Left lung (tissue), 10 donors: Measurements from ENCODE around the gene GAS6. TPM values are rescaled to one million over a fixed set of nuclear protein-coding genes. Genes with fewer than 3 reads are reported as not detected.
A peak's percentile ranks its signal among the peaks of the same experiment; 100 is the strongest.

Source experiments
- ATAC-seq: fragments of 200-7000 bp; cut with Tn5 transposase; one replicate; pipeline ENCODE4 v1.9.1; 2020; ENCODE audit warnings: moderate library complexity
- DNase-seq, 4 donors: peaks; one replicate each; pipeline ENCODE4 v3.0.0-alpha.2; 2013 to 2020
- H3K27ac ChIP-seq, 2 donors: fragments of 200-600 bp; sonication (generic) in 1 of 2; one replicate each; pipeline versions ENCODE4 v1.5.0 to v1.8.0; 2020 to 2021
- H3K27me3 ChIP-seq, 2 donors: fragments of 200-600 bp; sonication (generic) in 1 of 2; one replicate each; pipeline versions ENCODE4 v1.5.0 to v1.8.0; 2020 to 2021
- H3K36me3 ChIP-seq, 2 donors: fragments of 200-600 bp; sonication (generic) in 1 of 2; one replicate each; pipeline versions ENCODE4 v1.5.0 to v1.8.0; 2020 to 2021
- H3K4me1 ChIP-seq, 2 donors: fragments of 200-600 bp; one replicate each; pipeline ENCODE4 v1.8.0; 2021
- H3K4me3 ChIP-seq, 2 donors: fragments of 200-600 bp; sonication (generic) in 1 of 2; one replicate each; pipeline versions ENCODE4 v1.5.0 to v1.8.0; 2020 to 2021; ENCODE audit warnings: mild to moderate bottlenecking in 1 of 2
- H3K9me3 ChIP-seq, 2 donors: fragments of 200-600 bp; sonication (generic) in 1 of 2; one replicate each; pipeline versions ENCODE4 v1.5.0 to v1.8.0; 2020 to 2021
- intact Hi-C, 2 donors: fragments of 100-400 bp; cut with DNase I; formaldehyde crosslinking; loops; one replicate each; pipeline versions ENCODE4 v1.11.2 to v1.14.2; 2022
- polyA plus RNA-seq, 6 donors: library from polyadenylated mRNA; unstranded; fragments of 120-200 nt; gene quantifications; one replicate each; pipeline ENCODE4 v1.2.1, GENCODE V29; 2013; ENCODE audit not compliant: insufficient read length in 6 of 6
- total RNA-seq, 2 donors: library from RNA; stranded (reverse); fragmentation: NEBNext Ultra II Directional; extraction: Animal tissue kit (Norgen Biotek cat#: 25700); gene quantifications; one replicate each; pipeline ENCODE4 v1.2.1, GENCODE V29; 2021
- TF ChIP-seq, protein P1 (sequence below), 2 donors: fragments of 200-600 bp; sonication (generic) in 1 of 2; IDR thresholded peaks; one replicate each; pipeline versions ENCODE4 v1.5.0 to v1.8.0; 2021; ENCODE audit warnings: antibody characterized with exemption in 2 of 2
- donor health status: DM: no; HTN: yes; CAD: no.
- donor health status: DM: no; HTN: no; CAD: no.

Gene GAS6
- total and polyA plus RNA-seq, 8 donors: 24.8 to 169 (median 33.5) TPM

DNA sequence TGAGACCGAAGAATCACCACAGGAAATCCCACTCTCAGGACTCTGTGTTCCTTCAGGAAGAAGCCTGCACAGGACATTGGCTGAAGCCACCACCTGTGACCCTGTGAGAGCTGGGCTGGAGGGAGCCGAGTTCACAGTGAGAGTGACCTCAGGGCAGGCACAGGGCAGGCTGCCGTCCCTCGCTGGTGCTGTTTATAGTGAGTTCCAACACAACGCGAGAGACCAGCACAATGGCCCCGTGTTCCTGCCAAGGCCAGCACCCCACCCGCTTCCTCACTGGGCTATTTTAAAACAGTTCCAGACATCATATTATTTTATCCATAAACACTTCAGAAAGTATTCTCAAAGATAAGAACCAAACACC, 18.4 kb upstream of the GAS6 start:
- ATAC-seq: peak; percentile 64
- intact Hi-C loops: no loop called here

DNA sequence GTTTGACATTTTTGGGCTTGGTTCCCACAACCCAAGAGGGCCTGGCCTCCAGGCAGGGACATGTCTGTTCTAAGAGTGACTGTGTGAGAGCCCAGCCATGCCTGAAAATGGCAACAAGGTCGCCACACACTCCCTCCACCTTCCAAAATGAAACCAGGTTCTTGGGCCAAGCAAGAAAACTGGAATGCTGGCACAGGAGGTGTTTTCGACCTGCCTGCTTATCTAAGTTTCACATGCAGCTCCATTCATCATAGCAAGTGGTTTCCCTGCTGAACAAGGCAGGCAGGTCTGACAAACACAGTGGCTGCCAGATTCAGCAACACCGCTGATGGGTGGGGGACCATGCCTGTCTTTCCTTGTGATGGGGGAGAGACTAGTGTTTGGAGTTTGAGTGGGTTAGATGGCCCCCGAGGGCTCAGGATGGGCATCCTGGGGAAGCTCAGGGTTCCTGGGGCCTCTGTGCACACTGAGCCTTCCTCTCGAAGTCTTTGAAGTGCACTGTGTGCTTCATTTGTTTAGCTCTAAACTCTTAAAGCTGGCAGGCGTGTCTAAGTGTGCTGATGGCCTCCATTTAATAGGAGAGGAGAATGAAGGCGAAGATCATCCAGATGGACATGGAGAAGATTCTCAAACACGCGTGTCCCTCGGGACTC, 17.9 kb upstream of the GAS6 start:
- H3K27me3 ChIP-seq: no peaks in the 10 kb centered on the region
- intact Hi-C loops: no loop called here
- ATAC-seq: peak; percentile 55

More for the DNA sequence above, 18.4 kb upstream of the GAS6 start:
- DNase-seq: peak in 1 of 4 donors; percentile 16
- H3K4me1 ChIP-seq: peaks cover 0 to 17% of the 10 kb centered on the region in 2 donors
- no peaks in the 10 kb centered on the region for H3K9me3 ChIP-seq
- H3K27me3 ChIP-seq: no peaks in the 10 kb centered on the region
- H3K4me3 ChIP-seq: no peak overlapping the region
- H3K27ac ChIP-seq: peak overlapping the region; percentile 14 to 48
- TF ChIP-seq, protein P1, sequence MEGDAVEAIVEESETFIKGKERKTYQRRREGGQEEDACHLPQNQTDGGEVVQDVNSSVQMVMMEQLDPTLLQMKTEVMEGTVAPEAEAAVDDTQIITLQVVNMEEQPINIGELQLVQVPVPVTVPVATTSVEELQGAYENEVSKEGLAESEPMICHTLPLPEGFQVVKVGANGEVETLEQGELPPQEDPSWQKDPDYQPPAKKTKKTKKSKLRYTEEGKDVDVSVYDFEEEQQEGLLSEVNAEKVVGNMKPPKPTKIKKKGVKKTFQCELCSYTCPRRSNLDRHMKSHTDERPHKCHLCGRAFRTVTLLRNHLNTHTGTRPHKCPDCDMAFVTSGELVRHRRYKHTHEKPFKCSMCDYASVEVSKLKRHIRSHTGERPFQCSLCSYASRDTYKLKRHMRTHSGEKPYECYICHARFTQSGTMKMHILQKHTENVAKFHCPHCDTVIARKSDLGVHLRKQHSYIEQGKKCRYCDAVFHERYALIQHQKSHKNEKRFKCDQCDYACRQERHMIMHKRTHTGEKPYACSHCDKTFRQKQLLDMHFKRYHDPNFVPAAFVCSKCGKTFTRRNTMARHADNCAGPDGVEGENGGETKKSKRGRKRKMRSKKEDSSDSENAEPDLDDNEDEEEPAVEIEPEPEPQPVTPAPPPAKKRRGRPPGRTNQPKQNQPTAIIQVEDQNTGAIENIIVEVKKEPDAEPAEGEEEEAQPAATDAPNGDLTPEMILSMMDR (IDR thresholded peaks at IDR 0.05): no peak
- H3K36me3 ChIP-seq: no peaks in the 10 kb centered on the region

DNA sequence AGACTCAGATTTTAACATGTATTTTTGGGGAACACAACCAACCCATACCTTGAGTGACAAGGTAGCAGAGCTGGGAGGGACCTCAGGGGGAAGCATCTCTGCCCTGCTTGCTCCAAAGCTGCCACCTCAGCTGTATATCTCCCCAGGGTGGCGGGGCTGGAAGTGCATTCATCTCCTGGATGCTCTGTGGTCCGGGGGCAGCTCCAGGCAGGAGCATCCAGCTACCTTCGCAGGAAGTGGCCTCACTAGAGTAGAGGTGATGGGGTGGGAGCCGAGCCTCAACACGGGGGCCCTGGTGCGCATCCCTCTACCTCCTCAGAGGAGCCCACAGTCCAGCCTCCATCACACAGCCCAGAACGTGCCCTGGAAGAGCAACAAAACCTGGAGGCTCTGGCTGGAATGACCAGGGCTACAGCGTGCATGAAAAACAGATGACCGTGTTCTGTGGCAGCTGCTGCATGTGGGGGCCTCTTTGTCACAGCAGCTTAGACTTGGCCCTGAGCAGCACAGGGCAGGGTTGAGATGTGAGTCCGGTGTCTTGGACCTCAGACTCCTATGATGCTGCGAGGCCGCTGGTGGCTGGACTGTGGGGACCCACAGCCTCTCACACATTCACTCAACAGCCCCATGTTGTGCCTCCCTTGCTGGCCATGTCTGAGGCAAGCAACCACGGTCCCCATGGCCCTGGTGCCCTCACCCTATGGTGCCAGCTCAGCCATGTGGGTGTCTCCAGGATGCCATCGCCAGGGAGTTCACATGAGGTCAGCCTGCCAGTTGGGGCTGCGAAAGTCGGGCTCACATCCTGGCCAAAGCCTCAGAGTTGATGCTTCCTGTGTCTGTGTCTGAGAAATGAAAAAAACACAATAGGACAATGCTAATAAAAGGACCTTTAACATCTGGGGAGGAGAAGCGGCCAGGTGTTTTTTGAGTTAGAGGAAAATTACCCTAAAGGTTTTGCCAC, 17.1 kb upstream of the GAS6 start:
- Histone ChIP-seq H3K4me3 (no peak overlapping the region), H3K27ac (peak overlapping the region; percentile 14 to 48), H3K27me3 (no peaks in the 10 kb centered on the region), H3K4me1 (peaks cover 0 to 17% of the 10 kb centered on the region in 2 donors), H3K36me3 (no peaks in the 10 kb centered on the region), H3K9me3 (no peaks in the 10 kb centered on the region)
- intact Hi-C loops: no loop called here
- TF ChIP-seq, protein P1 (IDR thresholded peaks at IDR 0.05): no peak
- ATAC-seq: no peak
- DNase-seq: no peak

More for the DNA sequence above, 17.9 kb upstream of the GAS6 start:
- H3K4me3 ChIP-seq: no peak overlapping the region
- H3K9me3 ChIP-seq: no peaks in the 10 kb centered on the region
- peaks cover 0 to 17% of the 10 kb centered on the region in 2 donors for H3K4me1 ChIP-seq
- TF ChIP-seq, protein P1 (IDR thresholded peaks at IDR 0.05): no peak
- peak in 1 of 4 donors; percentile 53 for DNase-seq
- peak overlapping the region; percentile 14 to 48 for H3K27ac ChIP-seq
- H3K36me3 ChIP-seq: no peaks in the 10 kb centered on the region

DNA sequence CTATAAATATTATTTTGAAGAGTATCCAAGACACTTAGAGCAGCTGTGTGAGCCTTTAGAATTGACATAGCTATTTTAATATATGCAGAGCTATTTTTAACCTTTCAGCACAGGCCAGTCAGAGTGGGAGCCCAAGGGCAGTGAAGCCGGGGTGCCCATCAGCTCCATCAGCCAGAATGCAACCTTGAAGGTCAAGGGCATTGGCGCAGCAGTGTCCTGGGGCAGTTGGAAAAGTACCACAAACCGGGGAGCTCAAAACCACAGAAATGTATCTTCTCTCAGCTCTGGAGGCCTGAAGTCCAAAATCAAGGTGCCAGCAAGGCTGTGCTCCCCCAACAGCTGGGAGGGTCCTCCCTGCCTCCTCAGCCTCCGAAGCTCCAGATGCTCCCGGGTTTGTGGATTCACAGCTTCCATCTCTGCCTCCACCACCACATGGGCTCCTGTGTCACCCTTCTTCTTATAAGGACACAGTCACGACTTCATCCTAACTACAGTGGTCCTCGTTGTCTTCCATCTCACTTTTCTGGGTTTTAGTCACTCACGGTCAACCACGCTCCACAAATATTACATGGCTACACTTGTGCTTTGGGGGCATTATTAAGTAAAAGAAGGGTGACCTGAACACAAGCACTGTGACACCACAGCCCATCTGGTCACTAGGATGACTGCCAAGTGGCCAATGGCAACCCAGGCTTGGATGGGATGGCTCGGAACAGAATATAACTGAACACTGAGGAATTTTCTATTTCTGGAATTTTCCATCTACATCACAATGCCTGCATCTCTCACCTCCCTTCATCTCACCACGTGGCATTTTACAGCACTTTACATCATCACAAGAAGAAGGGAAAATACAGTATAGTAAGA, 15.9 kb upstream of the GAS6 start:
- intact Hi-C loops: no loop called here
- TF ChIP-seq, protein P1 (IDR thresholded peaks at IDR 0.05): no peak
- Histone ChIP-seq H3K27ac (no peak overlapping the region), H3K9me3 (no peaks in the 10 kb centered on the region), H3K27me3 (no peaks in the 10 kb centered on the region), H3K4me3 (no peak overlapping the region), H3K4me1 (peaks cover 0 to 17% of the 10 kb centered on the region in 2 donors), H3K36me3 (no peaks in the 10 kb centered on the region)
- DNase-seq (no peak), ATAC-seq (no peak)
